NCI-H1436 (cell line): ENCODE data around the gene TAAR9.

Experiments used
- DNase-seq: peaks from one replicate; lab custom pipeline; 2025; lab: John Stamatoyannopoulos, UW

Gene TAAR9

DNA sequence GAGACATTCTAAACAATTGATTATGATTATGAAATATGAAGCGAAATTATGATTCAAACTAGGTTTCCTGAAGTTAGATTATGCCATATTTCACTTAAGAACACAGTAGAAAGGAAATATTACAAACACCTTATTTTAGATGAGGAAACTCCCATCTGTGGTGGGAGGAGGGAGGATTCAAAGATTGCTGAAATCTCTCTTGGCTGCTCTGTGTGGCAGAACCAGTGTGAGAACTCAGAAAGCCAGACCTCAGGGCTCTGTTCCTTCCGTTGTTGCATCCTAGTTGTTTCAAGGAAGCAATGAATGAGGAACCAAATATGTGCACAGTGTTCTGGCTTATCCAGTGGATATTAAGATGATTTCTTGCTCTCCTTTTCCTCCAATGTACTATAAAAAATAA, 49.3 kb downstream of the TAAR9 start:
- no peak for DNase-seq
